Measurements from ENCODE around the gene DUSP18.
"Not testable (repeated sequence)": the region's sequence is repeated elsewhere in the genome, so short reads cannot be mapped to it uniquely, and the experiment has no call there.

Gene DUSP18

DNA sequence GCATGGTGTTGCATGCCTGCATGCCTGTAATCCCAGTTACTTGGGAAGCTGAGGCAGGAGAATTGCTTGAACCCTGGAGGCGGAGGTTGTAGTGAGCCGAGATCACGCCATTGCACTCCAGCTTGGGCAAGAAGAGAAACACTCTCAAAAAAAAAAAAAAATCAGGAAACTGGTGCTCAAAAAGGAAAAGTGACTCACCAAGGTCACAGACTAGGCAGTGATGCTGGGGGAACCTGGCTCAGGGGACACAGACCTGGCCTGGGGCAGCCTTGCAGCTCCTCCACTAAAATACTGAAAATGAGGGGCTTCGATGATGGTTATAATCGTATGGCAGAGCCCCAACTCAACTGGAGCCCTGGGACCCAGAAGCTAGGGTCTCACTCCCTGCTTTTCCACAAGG is 40.2 kb downstream of the DUSP18 start:
- Histone ChIP-seq H4K91ac (ENCODE audit: low read depth, low read length) (no peak overlapping the region), H2BK12ac (ENCODE audit: low read length) (no peak overlapping the region), H2BK120ac (ENCODE audit: insufficient read depth, low read length, poor library complexity) (no peak overlapping the region), H3K4ac (ENCODE audit: low read depth, low read length) (no peak overlapping the region), H3K23ac (ENCODE audit: low read length) (no peak overlapping the region), H3K79me1 (ENCODE audit: low read length) (no peaks in the 10 kb centered on the region), H3K79me2 (ENCODE audit: control insufficient read depth, insufficient read depth, low read length, poor library complexity) (no peaks in the 10 kb centered on the region), H3K9me3 (ENCODE audit: insufficient read depth, low read depth, low read length) (peaks cover 4% of the 10 kb centered on the region), H3K9ac (ENCODE audit: low read length) (no peak overlapping the region), H2AFZ (ENCODE audit: insufficient read depth, low read length, poor library complexity) (no peak overlapping the region), H3K18ac (ENCODE audit: low read length) (no peak overlapping the region), H2BK5ac (ENCODE audit: low read depth, low read length, poor library complexity) (no peak overlapping the region), H3K36me3 (ENCODE audit: control insufficient read depth in 1 of 2, insufficient read depth in 2 of 2, low read length in 2 of 2) (no peaks in the 10 kb centered on the region), H3K27me3 (ENCODE audit: insufficient read depth, low read length) (no peaks in the 10 kb centered on the region), H3K14ac (ENCODE audit: low read length) (no peak overlapping the region), H3K27ac (ENCODE audit: low read depth, low read length) (no peak overlapping the region), H3K4me3 (ENCODE audit: low read depth, low read length) (no peak overlapping the region), H4K12ac (ENCODE audit: low read depth, low read length) (no peak overlapping the region), H2AK5ac (ENCODE audit: low read length) (no peak overlapping the region), H4K8ac (ENCODE audit: low read depth, low read length) (no peak overlapping the region), H3K4me1 (ENCODE audit: control insufficient read depth in 1 of 2, insufficient read depth in 2 of 2, low read length in 2 of 2) (no peaks in the 10 kb centered on the region), H3K4me2 (ENCODE audit: low read length) (no peak overlapping the region)
- no peak for DNase-seq
- no CpG with 5 or more reads among the region's 5 CpGs for WGBS (ENCODE audit: extremely low coverage, insufficient coverage, insufficient read length)

DNA sequence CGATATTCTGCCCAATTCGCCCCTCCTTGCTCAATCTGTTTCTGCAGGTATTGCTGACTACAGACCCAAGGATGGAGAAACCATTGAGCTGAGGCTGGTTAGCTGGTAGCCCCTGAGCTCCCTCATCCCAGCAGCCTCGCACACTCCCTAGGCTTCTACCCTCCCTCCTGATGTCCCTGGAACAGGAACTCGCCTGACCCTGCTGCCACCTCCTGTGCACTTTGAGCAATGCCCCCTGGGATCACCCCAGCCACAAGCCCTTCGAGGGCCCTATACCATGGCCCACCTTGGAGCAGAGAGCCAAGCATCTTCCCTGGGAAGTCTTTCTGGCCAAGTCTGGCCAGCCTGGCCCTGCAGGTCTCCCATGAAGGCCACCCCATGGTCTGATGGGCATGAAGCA is 41.3 kb downstream of the DUSP18 start:
- no peak overlapping the region for H2BK5ac ChIP-seq (ENCODE audit: low read depth, low read length, poor library complexity)
- no peak for DNase-seq
- H3K27me3 ChIP-seq (ENCODE audit: insufficient read depth, low read length) = no peaks in the 10 kb centered on the region
- no peak overlapping the region for H3K18ac ChIP-seq (ENCODE audit: low read length)
- H3K27ac ChIP-seq (ENCODE audit: low read depth, low read length) = no peak overlapping the region
- peaks cover 4% of the 10 kb centered on the region for H3K9me3 ChIP-seq (ENCODE audit: insufficient read depth, low read depth, low read length)
- H2AFZ ChIP-seq (ENCODE audit: insufficient read depth, low read length, poor library complexity) = no peak overlapping the region
- no peaks in the 10 kb centered on the region for H3K4me1 ChIP-seq (ENCODE audit: control insufficient read depth in 1 of 2, insufficient read depth in 2 of 2, low read length in 2 of 2)
- H3K36me3 ChIP-seq (ENCODE audit: control insufficient read depth in 1 of 2, insufficient read depth in 2 of 2, low read length in 2 of 2) = no peaks in the 10 kb centered on the region
- H3K9ac ChIP-seq (ENCODE audit: low read length) = no peak overlapping the region
- no peak overlapping the region for H3K4me3 ChIP-seq (ENCODE audit: low read depth, low read length)
- H2AK5ac ChIP-seq (ENCODE audit: low read length) = no peak overlapping the region
- H3K4me2 ChIP-seq (ENCODE audit: low read length) = no peak overlapping the region
- no peak overlapping the region for H3K23ac ChIP-seq (ENCODE audit: low read length)
- H3K4ac ChIP-seq (ENCODE audit: low read depth, low read length) = no peak overlapping the region
- no peak overlapping the region for H4K91ac ChIP-seq (ENCODE audit: low read depth, low read length)
- no CpG with 5 or more reads among the region's 5 CpGs for WGBS (ENCODE audit: extremely low coverage, insufficient coverage, insufficient read length)
- no peak overlapping the region for H2BK120ac ChIP-seq (ENCODE audit: insufficient read depth, low read length, poor library complexity)
- H3K79me2 ChIP-seq (ENCODE audit: control insufficient read depth, insufficient read depth, low read length, poor library complexity) = no peaks in the 10 kb centered on the region
- H2BK12ac ChIP-seq (ENCODE audit: low read length) = no peak overlapping the region
- no peaks in the 10 kb centered on the region for H3K79me1 ChIP-seq (ENCODE audit: low read length)
- H4K8ac ChIP-seq (ENCODE audit: low read depth, low read length) = no peak overlapping the region
- no peak overlapping the region for H3K14ac ChIP-seq (ENCODE audit: low read length)
- no peak overlapping the region for H4K12ac ChIP-seq (ENCODE audit: low read depth, low read length)

DNA sequence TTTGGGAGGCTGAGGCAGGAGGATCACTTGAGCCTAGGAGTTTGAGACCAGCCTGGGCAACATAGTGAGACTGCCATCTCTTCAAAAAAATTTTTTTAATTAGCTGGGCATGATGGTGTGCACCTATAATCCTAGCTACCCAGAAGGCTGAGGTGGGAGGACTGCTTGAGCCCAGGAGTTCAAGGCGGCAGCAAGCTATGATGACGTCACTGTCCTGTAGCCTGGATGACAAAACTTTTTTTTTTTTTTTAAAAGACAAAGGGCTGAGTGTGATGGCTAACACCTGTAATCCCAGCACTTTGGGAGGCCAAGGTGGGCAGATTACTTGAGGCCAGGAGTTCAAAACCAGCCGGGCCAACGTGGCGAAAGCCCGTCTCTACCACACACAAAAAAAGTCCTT is 47.8 kb downstream of the DUSP18 start:
- not testable (repeated sequence) for H3K79me1 ChIP-seq (ENCODE audit: low read length); H2BK5ac ChIP-seq (ENCODE audit: low read depth, low read length, poor library complexity); H3K18ac ChIP-seq (ENCODE audit: low read length); H4K12ac ChIP-seq (ENCODE audit: low read depth, low read length); H3K9ac ChIP-seq (ENCODE audit: low read length); H2BK120ac ChIP-seq (ENCODE audit: insufficient read depth, low read length, poor library complexity); H3K4me3 ChIP-seq (ENCODE audit: low read depth, low read length); H3K4me1 ChIP-seq (ENCODE audit: control insufficient read depth in 1 of 2, insufficient read depth in 2 of 2, low read length in 2 of 2); H3K4me2 ChIP-seq (ENCODE audit: low read length); H3K27ac ChIP-seq (ENCODE audit: low read depth, low read length); H2BK12ac ChIP-seq (ENCODE audit: low read length); H4K91ac ChIP-seq (ENCODE audit: low read depth, low read length); H3K23ac ChIP-seq (ENCODE audit: low read length); H3K14ac ChIP-seq (ENCODE audit: low read length); H3K79me2 ChIP-seq (ENCODE audit: control insufficient read depth, insufficient read depth, low read length, poor library complexity); H3K36me3 ChIP-seq (ENCODE audit: control insufficient read depth in 1 of 2, insufficient read depth in 2 of 2, low read length in 2 of 2); H2AK5ac ChIP-seq (ENCODE audit: low read length); H3K27me3 ChIP-seq (ENCODE audit: insufficient read depth, low read length); H2AFZ ChIP-seq (ENCODE audit: insufficient read depth, low read length, poor library complexity); H3K9me3 ChIP-seq (ENCODE audit: insufficient read depth, low read depth, low read length); H4K8ac ChIP-seq (ENCODE audit: low read depth, low read length); H3K4ac ChIP-seq (ENCODE audit: low read depth, low read length)
- DNase-seq = peak in 1 of 2 donors; percentile 22
- WGBS (ENCODE audit: extremely low coverage, insufficient coverage, insufficient read length) = no CpG with 5 or more reads among the region's 6 CpGs

DNA sequence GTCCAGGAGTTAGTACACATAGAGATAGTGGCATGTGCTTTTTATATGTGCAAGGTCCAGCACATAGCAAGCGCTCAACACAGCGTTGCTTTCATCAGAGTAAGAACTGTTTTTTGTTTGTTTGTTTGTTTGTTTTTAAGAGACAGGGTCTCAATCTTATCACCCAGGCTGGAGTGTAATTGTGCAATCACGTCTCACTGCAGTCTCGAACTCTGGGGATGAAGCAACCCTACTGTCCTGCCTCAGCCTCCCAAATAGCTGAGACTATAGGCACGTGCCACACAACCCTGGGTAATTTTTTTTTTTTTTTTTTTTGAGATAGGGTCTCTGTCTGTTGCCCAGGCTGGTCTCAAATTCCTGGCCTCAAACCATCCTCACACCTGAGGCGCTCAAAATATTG is 49.9 kb downstream of the DUSP18 start:
- WGBS (ENCODE audit: extremely low coverage, insufficient coverage, insufficient read length) = no CpG with 5 or more reads among the region's 6 CpGs
- Histone ChIP-seq H3K4me3 (ENCODE audit: low read depth, low read length) (no peak overlapping the region), H3K14ac (ENCODE audit: low read length) (no peak overlapping the region), H3K9ac (ENCODE audit: low read length) (no peak overlapping the region), H3K4ac (ENCODE audit: low read depth, low read length) (no peak overlapping the region), H3K79me1 (ENCODE audit: low read length) (no peaks in the 10 kb centered on the region), H3K4me1 (ENCODE audit: control insufficient read depth in 1 of 2, insufficient read depth in 2 of 2, low read length in 2 of 2) (peaks cover 0 to 5% of the 10 kb centered on the region in 2 experiments), H2BK12ac (ENCODE audit: low read length) (no peak overlapping the region), H4K12ac (ENCODE audit: low read depth, low read length) (no peak overlapping the region), H3K9me3 (ENCODE audit: insufficient read depth, low read depth, low read length) (peaks cover 3% of the 10 kb centered on the region), H3K27ac (ENCODE audit: low read depth, low read length) (no peak overlapping the region), H3K36me3 (ENCODE audit: control insufficient read depth in 1 of 2, insufficient read depth in 2 of 2, low read length in 2 of 2) (no peaks in the 10 kb centered on the region), H3K79me2 (ENCODE audit: control insufficient read depth, insufficient read depth, low read length, poor library complexity) (no peaks in the 10 kb centered on the region), H2BK120ac (ENCODE audit: insufficient read depth, low read length, poor library complexity) (no peak overlapping the region), H3K23ac (ENCODE audit: low read length) (no peak overlapping the region), H4K91ac (ENCODE audit: low read depth, low read length) (no peak overlapping the region), H2AFZ (ENCODE audit: insufficient read depth, low read length, poor library complexity) (no peak overlapping the region), H2BK5ac (ENCODE audit: low read depth, low read length, poor library complexity) (no peak overlapping the region), H3K27me3 (ENCODE audit: insufficient read depth, low read length) (no peaks in the 10 kb centered on the region), H4K8ac (ENCODE audit: low read depth, low read length) (no peak overlapping the region), H3K18ac (ENCODE audit: low read length) (no peak overlapping the region), H3K4me2 (ENCODE audit: low read length) (no peak overlapping the region), H2AK5ac (ENCODE audit: low read length) (no peak overlapping the region)
- DNase-seq = no peak

Data from trophoblast cell (in vitro differentiated cells and primary cell).